ENCODE measurements around the gene GALNT14. TPM values are rescaled to one million over a fixed set of nuclear protein-coding genes. Genes with fewer than 3 reads are reported as not detected.

Gene GALNT14
- total and polyA plus RNA-seq, 8 donors = 1.5 to 8.3 (median 5.3) TPM

DNA sequence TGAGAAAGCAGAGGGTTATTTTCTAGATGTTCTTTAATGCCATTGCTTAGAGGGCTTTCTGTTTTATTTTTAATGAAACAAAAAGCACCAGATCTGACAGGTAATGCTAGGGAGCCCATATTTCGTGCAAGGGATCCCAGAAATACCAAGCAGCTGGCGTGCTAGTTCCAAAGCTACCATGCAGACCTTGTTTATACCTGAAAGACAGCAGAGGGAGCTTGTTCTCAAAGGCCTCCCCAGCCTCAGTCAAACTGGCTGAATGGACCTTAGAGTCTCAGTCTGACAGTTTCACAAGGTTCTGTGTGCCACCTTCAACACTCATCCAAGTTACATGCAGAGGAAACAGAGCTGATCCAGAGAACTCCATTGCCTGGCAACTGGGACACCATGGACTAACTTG, 48.6 kb downstream of the GALNT14 start:
- TF ChIP-seq, protein P1, sequence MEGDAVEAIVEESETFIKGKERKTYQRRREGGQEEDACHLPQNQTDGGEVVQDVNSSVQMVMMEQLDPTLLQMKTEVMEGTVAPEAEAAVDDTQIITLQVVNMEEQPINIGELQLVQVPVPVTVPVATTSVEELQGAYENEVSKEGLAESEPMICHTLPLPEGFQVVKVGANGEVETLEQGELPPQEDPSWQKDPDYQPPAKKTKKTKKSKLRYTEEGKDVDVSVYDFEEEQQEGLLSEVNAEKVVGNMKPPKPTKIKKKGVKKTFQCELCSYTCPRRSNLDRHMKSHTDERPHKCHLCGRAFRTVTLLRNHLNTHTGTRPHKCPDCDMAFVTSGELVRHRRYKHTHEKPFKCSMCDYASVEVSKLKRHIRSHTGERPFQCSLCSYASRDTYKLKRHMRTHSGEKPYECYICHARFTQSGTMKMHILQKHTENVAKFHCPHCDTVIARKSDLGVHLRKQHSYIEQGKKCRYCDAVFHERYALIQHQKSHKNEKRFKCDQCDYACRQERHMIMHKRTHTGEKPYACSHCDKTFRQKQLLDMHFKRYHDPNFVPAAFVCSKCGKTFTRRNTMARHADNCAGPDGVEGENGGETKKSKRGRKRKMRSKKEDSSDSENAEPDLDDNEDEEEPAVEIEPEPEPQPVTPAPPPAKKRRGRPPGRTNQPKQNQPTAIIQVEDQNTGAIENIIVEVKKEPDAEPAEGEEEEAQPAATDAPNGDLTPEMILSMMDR (IDR thresholded peaks at IDR 0.05) = no peak
- no peak overlapping the region for H3K4me3 ChIP-seq
- H3K27ac ChIP-seq = no peak overlapping the region
- no peaks in the 10 kb centered on the region for H3K9me3 ChIP-seq
- H3K27me3 ChIP-seq = no peaks in the 10 kb centered on the region
- DNase-seq (no peak), ATAC-seq (no peak)
- H3K36me3 ChIP-seq = no peaks in the 10 kb centered on the region
- H3K4me1 ChIP-seq = no peaks in the 10 kb centered on the region
- intact Hi-C loops (cut with DNase I) = no loop called here

DNA sequence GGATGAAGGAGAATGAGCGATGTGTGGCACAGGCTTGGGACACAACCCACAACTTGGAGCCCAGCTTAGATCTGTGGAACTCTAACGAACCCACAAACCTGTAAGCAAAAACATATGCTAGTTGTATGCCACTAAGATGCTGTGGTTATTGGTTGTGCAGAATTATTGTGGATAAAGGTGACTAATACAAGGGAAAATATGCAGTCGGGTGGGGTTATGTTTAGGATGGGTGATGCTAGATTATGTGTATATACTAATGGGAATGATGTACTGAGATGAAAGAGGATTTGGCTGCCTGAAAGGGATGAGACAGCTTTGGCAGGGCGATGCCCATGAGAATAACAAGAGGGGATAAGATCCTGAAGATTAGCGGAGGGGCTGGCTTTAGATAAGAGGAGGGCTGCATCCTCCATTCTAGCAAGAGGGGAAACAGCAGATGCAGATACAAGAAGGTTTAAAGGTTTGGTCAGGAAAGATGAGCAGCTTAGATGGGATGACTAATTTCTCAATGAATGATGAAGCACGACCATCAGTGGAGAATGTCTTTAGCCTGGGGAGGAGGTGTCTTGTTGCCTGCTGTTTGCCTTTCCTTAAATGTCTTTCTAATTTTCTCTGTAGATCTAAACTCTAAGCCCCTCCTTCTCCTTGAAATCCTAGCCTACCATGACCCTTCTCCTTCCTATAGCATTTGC, 49.6 kb downstream of the GALNT14 start:
- no peak for ATAC-seq
- no peaks in the 10 kb centered on the region for H3K9me3 ChIP-seq
- H3K27ac ChIP-seq = no peak overlapping the region
- DNase-seq = no peak
- intact Hi-C loops (cut with DNase I) = no loop called here
- H3K27me3 ChIP-seq = no peaks in the 10 kb centered on the region
- no peaks in the 10 kb centered on the region for H3K36me3 ChIP-seq
- H3K4me3 ChIP-seq = no peak overlapping the region
- H3K4me1 ChIP-seq = no peaks in the 10 kb centered on the region
- TF ChIP-seq, protein P1 (IDR thresholded peaks at IDR 0.05) = no peak

DNA sequence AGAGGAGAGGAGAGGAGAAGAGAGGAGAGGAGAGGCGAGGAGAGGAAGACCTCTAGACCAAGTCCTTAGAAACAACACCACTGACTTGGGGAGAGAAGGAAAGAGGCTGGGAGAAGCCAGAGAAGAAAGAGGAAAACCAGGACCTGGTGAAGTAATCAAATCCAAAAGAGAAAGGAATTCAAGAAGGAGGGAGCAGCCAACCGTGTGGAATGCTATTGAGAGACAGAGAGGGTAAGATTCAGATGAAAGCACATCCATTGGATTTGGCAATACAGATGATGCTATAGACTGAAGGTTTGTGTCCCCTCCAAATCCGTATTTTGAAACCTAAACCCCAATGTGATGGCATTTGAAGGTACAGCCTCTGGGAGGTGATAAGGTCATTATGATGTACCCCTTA, 50.7 kb downstream of the GALNT14 start:
- TF ChIP-seq, protein P1 (IDR thresholded peaks at IDR 0.05) = no peak
- DNase-seq (no peak), ATAC-seq (no peak)
- no peaks in the 10 kb centered on the region for H3K36me3 ChIP-seq
- no peaks in the 10 kb centered on the region for H3K4me1 ChIP-seq
- H3K27ac ChIP-seq = no peak overlapping the region
- no peaks in the 10 kb centered on the region for H3K27me3 ChIP-seq
- H3K4me3 ChIP-seq = no peak overlapping the region
- intact Hi-C loops (cut with DNase I) = no loop called here
- H3K9me3 ChIP-seq = no peaks in the 10 kb centered on the region

DNA sequence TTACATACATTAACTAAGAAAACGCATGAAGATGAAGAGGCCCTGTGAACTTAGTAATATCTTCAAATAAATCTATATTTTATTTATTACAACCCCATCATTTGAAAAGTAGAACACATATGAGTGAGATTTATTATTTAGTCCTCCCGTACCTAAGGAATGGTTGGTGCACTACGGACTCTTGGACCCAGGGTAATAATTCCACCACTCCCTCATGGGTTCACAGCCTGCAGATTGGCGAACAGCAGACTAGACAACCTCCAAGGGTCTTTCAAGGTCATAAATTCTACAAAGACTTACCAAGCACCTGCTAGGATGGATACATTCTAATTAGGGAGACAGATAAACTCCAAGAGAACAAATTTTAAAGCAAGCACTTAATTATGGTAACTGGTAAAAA, 51.6 kb downstream of the GALNT14 start:
- intact Hi-C loops (cut with DNase I) = no loop called here
- Histone ChIP-seq H3K36me3 (no peaks in the 10 kb centered on the region), H3K4me1 (no peaks in the 10 kb centered on the region), H3K4me3 (no peak overlapping the region), H3K9me3 (no peaks in the 10 kb centered on the region), H3K27me3 (no peaks in the 10 kb centered on the region), H3K27ac (no peak overlapping the region)
- TF ChIP-seq, protein P1 (IDR thresholded peaks at IDR 0.05) = no peak
- ATAC-seq (no peak), DNase-seq (no peak)

DNA sequence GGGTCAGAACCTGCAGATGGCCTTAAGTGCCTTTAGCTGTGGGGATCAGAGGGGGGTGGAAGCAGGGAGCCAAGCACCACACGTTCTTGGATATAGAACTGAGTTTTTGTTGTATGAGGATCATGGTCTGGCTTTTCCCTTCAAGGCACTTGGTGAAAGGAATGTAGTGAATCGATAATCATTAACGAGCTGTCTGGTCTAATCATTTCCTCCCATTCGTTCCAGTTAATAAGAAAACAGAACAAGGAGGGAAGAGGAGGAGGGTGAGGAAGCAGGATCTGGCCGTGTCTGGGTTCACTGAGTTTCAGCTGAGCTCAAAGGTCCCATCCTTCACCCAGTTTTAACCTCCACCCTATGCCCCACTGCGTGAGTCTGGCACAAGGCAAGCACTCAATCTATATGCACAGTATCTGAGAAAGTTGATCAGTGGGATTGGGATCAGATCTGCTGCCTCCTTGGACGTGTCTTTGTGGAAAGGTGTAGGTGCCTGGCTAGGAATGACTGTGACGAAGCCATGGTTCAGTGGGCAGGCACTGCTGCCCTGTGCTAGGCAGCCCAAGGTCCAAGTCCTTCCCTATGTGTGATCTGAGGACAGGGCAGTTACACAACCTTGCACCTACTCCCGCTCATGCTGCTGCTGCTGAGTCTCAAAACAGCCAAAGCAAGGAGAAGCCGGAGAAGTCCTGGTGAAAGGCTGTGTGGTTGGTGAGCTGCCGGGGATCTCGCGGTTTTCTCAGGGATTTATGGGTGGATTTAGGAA, 54.8 kb downstream of the GALNT14 start:
- TF ChIP-seq, protein P1 (IDR thresholded peaks at IDR 0.05) = no peak
- no peak for DNase-seq
- H3K36me3 ChIP-seq = no peaks in the 10 kb centered on the region
- H3K4me3 ChIP-seq = no peak overlapping the region
- H3K27ac ChIP-seq = no peak overlapping the region
- H3K9me3 ChIP-seq = no peaks in the 10 kb centered on the region
- H3K4me1 ChIP-seq = no peaks in the 10 kb centered on the region
- no peaks in the 10 kb centered on the region for H3K27me3 ChIP-seq
- intact Hi-C loops (cut with DNase I) = no loop called here
- no peak for ATAC-seq
